HG02759 (cell line): ENCODE data around the gene URM1.
"Not testable (repeated sequence)": the region's sequence is repeated elsewhere in the genome, so short reads cannot be mapped to it uniquely, and the experiment has no call there.

Experiments
- ATAC-seq: cut with Tn5 transposase; IDR thresholded peaks from one replicate; pipeline ENCODE4 v1.9.1; 2021; ENCODE audit warnings: mild to moderate bottlenecking, moderate library complexity; ENCODE audit not compliant: unreplicated experiment

Gene URM1

GRCh38 chr9:128370752-128371629 is at the start of gene URM1:
URM1 (plus strand) TSS chr9:128371374; CDS start chr9:128371381, 7 bp downstream.
- ATAC-seq: peak; percentile 94

DNA sequence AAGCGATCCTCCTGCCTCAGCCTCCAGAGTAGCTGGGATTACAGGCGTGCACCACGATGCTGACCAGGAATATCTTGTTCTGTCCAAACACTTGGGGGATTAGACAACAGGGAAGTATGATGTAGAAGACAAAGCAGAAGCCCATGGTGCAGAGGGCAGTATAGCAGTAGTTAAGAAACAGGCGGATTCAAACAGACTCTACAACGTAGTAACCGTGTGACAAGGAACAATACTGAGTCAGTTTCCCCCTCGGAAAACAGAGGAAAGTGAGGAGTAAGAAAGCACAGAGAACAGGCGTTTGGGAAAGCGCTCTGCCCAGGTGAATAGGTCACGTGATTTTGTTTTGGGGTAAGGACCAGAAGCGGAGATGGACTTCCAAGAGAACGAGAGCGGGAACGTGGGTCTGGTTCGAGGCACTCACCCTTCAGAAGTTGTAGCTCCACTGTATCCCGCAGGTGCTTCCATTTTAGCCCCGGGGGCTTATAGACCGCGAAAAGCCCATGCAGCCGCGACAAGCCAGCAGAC is 49.2 kb upstream of the URM1 start:
- ATAC-seq: peak; percentile 10

GRCh38 chr9:128322404-128323211 is 48.6 kb upstream of the URM1 start, which contains the start of the genes COQ4 and TRUB2:
COQ4 (plus strand) TSS chr9:128322839; CDS start chr9:128322859, 20 bp downstream.
TRUB2 (minus strand) TSS chr9:128322447; CDS start chr9:128322408, 39 bp downstream.
- peak; percentile 83 for ATAC-seq

DNA sequence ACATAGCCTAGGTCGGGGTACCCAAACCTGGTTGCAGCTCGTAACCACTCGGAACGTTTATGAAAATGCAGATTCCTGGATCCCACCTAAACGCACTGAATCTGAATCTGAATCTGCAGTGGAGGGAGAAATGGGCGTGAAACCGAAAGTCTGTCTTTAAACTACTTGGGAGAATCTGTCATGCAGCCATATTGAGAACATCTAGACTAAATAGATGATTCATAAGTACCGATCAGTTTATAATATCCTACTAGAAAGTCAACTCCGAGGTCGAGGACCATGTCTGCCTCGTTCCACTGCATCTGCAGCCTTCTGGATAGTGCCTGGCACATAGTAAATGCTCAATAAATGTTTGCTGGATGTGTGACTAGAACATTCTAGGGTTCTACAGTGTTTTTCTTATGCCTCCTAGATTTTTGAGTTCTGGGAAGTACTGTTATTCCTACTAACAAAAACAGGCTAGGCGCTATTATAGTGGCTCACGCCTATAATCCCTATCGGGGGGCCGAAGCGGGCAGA is 47.9 kb upstream of the URM1 start:
- no peak for ATAC-seq

DNA sequence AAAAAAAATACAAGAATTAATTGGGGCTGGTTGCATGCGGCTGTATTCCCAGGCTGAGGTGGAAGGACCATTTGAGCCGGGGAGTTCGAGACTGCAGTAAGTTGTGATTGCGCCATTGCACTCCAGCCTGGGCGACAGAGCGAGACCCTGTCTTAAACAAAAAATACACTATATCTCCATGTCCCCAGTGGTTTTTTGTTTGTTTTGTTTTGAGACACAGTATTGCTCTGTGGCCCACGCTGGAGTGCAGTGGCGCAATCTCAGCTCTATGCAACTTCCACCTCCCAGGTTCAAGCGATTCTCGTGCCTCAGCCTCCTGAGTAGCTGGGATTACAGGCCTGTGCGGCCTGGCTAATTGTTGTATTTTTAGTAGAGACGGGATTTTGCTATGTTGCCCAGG is 47.4 kb upstream of the URM1 start:
- no peak for ATAC-seq

DNA sequence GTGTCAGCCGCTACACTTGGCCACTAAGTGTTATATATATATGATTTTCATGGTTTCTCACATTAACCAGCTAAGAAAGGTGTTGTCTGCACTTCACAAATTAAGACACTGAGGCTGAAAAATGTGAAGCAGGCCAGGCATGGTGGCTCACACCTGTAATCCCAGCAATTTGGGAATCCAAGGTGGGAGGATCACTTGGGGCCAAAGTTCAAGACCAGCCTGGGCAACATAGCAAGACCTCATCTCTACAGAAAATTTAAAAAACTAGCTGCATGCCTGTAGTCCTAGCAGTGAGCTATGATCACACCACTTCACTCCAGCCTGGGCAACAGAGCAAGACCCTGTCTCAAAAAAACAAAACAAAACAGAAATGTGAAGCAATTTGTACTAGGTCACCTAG is 46.8 kb upstream of the URM1 start:
- no peak for ATAC-seq

DNA sequence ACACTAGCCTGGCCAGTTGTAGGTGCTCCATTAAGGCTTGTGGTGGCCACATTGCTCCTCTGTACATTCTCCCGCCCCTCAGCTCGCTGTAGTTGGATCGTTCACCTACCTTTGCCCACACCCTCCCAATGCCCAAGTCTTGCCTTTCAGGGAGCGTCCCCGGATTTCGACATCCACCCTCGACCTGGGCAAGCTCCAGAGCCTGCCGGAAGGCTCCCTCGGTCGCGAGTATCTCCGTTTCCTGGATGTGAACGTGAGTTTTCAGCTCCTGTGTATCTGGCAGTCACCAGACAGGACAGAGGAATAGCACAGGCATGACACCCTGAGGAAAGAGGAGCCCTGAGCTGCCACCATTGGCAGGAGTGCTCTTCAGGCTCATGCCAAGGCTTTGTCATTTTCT is 45.5 kb upstream of the URM1 start:
- no peak for ATAC-seq

DNA sequence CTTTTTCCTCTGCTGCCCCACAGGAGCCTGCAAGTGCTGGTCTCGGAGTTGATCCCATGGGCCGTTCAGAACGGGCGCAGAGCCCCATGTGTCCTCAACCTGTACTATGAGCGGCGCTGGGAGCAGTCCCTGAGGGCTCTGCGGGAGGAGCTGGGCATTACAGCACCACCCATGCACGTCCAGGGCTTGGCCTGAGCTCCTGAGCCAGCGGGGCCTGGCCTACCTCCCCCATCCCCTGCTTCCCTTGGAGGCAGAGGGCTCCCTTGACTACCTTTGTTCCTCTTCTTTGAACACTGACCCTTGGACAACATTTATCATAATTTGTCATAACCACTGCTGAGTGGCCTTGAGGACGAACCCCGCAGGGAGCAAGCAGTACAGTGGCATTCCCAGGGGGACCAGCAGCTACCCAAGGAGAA is 37.7 kb upstream of the URM1 start:
- ATAC-seq: no peak

GRCh38 chr9:128335161-128335560 is 36.0 kb upstream of the URM1 start:
- no peak for ATAC-seq

GRCh38 chr9:128335914-128336313 is 35.3 kb upstream of the URM1 start:
- ATAC-seq: no peak

DNA sequence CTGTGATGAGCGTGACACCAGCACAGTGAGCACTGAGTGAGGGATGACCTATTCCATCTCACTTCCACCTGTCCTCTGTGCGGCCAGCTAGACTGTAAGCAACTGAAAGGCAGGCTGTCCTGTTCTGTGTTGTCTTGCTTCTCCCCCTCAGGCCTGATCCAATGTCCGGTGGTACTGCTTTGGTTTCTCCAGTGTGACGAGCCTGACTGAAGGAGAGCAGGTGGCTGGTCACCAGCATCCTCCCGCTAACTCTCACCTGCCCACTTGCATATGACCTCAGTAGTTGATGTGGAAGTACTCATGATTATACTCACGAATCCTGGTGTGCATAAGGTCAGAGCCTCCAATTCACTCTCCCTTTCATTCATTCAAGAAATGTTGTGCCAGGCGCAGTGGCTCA is 33.2 kb upstream of the URM1 start:
- no peak for ATAC-seq

DNA sequence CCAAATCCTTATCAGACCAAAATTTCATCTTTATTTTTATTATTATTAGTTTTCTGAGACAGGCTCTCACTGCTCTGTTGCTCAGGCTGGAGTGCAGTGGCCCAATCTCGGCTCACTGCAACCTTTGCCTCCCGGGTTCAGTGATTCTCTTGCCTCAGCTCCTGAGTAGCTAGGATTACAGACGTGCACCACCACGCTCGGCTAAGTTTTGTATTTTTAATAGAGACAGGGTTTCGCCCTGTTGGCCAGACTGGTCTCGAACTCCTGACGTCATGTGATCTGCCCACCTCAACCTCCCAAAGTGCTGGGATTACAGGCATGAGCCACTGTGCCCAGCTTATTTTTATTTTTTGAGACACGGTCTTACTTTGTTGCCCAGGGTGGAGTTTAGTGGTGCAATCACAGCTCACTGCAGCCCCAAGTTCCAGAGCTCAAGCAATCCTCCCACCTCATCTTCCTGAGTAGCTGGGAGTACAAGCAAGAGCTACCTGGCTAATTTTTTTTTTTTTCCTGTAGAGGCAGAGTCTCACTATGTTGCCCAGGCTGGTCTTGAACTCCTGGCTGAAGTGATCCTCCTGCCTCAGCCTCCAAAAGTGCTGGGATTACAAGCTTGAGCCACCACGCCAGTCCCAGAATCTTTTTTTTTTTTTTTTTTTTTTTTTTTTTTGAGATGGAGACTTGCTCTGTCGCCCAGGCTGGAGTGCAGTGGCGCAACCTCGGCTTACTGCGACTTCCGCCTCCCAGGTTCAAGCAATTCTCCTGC is 32.1 kb upstream of the URM1 start:
- ATAC-seq: not testable (repeated sequence)

DNA sequence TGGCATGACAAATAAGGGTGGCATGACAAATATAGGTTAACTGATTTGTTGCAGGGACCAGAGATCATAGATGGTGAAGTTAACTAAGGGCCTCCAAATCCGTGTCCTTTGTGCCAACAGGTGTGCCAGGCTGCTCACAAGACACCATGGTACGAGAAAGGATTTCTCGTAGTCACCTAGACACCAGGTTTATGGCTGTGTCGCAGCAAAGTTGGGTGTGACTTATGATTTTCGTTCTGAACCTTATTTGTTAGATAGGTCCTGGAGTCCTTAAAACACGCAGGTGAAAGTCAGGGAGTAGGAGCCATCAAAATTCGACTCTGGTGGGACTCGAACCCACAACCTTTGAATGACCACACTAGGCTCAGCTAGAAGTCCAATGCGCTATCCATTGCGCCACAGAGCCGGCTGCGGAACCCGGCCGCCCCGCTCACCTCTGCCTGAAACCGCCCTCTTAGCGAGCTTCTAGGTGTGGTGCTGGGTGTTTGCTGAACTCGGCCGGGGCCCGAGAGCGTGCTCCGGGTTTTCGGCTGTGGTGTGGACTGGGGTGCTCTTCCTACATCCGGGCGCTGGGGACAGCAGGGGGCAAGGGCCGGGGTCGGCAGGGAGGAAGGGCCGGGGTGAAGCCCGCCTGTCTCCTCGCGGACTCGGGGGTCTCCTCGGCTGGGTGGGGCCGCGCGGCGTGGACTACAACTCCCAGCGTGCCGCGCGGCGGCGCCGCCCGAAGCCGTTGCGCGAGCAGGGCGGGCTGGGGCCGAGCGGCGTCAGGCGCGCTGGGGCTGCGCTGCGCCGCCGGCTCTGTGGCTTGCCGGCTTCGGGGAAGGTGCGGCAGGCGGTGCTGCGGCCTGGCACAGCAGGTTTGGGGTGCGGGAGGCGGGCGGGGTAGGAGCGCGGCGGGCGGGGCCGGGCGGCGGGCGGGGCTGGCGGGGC is 31.1 kb upstream of the URM1 start, which contains the start of gene SLC27A4:
Gene SLC27A4, plus strand, starts transcription at position 767 of the 930 bp plus-strand sequence. CDS start 2,606 bp downstream, outside the sequence.
- peak; percentile 87 for ATAC-seq

GRCh38 chr9:128340691-128341434 is 30.3 kb upstream of the URM1 start:
- ATAC-seq: peak; percentile 1

- no peak for ATAC-seq
These were observed 29.7 kb upstream of the URM1 start for GRCh38 chr9:128341435-128341849.

DNA sequence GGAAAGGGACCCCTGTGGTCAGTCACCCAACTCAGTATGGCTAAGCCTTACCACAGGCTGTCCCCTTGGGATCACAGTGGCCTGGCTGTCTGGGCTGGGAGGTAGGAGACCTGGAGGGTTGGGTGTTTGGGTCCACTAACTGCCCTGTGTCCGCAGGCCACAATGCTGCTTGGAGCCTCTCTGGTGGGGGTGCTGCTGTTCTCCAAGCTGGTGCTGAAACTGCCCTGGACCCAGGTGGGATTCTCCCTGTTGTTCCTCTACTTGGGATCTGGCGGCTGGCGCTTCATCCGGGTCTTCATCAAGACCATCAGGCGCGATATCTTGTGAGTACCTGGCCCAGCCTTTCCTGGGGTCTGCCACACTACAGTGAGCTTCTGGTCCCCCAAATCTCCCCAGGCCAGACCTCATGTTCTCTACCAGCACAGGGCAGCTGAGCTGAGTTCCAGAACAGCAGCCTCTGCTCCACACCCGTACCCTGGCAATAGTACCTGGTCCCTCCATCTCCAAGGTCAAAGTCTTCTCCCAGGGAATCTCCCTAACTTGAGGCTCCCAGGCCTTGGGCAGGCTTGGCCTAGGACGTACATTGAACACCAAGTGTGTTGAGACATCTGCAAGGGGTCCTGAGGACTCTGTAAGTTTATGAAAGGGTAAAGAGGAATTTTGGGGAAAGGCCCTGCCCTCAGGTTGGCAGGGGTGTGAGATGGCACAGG is 28.0 kb upstream of the URM1 start:
- no peak for ATAC-seq

- no peak for ATAC-seq
These were observed 27.3 kb upstream of the URM1 start for GRCh38 chr9:128343855-128344254.
